HG03066 (cell line): ENCODE measurements around the gene WDFY1.
"Not testable (repeated sequence)": the region's sequence is repeated elsewhere in the genome, so short reads cannot be mapped to it uniquely, and the experiment has no call there.

ENCODE experiments used
- ATAC-seq: cut with Tn5 transposase; IDR thresholded peaks from one replicate; pipeline ENCODE4 v1.9.1; 2021; ENCODE audit warnings: low read depth; ENCODE audit not compliant: unreplicated experiment

The WDFY1 gene

DNA sequence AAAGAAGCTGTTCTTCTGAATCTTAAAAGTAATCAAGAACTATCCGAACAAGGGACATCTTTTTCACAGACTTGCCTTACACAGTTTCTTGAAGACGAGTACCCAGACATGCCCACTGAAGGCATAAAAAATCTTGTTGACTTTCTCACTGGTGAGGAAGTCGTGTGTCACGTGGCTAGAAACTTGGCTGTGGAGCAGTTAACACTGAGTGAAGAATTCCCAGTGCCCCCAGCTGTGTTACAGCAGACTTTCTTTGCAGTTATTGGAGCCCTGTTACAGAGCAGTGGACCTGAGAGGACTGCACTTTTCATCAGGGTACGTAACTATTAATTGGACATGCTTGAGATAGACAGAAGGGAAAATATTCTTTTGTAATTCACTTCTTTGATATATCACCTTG, 14.6 kb upstream of the WDFY1 start:
- ATAC-seq, result no peak

DNA sequence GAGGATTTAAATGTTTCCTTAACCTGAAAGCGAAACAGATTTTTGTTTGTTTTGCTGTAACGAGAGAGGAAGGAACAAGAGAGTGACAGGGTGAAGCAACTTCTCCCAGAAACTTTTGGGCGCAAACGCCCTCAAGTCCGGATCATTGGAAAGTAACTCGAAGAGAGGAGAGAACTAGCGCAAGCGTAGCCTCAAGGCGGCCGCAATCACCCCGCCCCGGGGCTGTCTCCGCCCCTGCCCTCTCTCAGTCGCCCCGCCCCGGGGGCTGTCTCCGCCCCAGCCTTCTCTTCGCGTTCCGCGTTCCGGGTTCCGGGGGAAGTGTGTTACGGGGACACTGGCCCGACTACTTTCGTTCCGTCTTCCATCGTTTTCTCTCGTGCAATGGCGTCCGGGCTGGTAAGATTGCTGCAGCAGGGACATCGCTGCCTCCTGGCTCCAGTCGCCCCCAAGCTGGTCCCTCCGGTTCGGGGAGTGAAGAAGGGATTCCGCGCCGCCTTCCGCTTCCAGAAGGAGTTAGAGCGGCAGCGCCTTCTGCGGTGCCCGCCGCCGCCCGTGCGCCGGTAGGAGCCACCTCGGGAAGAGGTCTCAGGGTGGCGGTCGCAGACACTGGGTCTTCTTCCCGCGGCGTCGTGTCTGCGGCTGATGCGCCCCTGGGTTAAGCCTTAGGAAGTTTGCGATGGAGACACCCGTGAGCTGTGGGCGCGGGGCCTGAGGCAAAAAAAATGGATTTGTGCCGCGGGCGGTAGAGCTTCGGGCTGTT, 12.1 kb upstream of the WDFY1 start, which contains the start of gene MRPL44:
Gene MRPL44, plus strand, starts transcription at position 372 of the 760 bp plus-strand sequence. Its CDS starts 10 bp downstream, at position 382.
- peak; percentile 88 for ATAC-seq

DNA sequence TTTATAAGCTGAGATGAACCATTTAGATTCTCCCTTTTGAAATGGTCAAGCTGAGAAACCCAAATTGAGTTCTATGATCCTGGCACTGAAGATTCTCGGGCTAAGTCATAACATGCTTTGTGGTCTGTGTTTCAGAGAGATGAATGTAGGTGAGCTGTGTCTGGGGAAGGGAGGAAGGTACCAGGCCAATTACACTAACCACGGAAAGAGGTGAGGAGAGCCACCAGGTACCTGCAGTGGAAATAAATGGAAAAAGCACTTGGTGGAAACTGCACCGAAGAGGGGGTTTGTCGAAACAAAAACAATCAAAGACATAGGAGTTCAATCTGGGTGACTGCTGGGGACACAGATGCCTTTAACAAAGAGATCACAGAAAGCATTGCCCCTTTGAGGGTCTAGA, 11.2 kb upstream of the WDFY1 start:
- peak; percentile 27 for ATAC-seq

DNA sequence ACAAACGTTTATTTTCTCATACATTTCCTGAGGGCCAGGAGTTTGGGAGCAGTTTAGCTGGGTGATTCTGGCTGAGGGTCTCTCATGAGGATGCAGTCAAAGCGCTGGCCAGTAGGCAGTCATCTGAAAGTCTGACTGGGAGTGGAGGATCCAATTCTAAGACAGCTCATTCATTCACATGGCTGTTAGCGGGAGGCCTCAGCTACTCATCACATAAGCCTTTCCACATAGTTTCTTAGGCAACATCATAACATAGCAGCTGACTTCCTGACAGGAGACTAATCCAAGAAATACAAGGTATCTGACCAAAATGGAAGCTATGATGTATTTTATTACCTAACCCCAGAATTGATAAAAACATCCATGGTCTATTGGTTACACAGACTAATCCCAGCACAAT, 9.3 kb upstream of the WDFY1 start:
- no peak for ATAC-seq

DNA sequence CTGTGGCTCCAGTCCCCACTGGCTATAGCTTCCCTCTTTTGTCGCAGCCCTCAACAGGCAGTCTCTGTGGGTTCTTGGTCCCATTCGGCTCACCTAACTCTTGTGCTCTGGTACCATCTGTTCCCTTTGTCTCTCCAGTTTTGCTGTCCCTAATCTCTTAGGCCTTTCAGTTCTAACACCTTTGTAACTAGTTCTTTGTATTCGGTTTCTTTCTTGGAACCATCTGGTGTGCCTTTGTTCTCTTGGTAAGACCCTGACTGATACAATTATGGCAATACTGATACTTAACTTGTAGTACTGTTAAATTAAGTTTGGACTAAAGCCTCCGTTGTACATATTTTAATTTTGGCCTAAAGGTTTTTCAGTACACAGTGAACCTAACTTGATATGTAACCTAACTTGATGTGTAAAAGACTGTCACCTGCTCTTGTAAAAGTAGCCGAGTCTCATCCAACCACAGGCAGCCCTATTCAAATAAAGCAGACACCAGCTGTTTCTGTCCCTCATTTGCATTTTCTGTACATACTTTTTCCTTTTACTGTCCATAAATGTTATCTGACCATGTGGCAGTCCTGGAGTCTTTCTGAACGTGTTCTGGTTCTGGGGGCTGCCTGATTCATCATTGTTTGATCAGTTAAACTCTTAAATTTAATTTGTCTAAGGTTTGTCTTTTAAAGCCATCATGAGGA, 7.3 kb upstream of the WDFY1 start:
- peak; percentile 54 for ATAC-seq

DNA sequence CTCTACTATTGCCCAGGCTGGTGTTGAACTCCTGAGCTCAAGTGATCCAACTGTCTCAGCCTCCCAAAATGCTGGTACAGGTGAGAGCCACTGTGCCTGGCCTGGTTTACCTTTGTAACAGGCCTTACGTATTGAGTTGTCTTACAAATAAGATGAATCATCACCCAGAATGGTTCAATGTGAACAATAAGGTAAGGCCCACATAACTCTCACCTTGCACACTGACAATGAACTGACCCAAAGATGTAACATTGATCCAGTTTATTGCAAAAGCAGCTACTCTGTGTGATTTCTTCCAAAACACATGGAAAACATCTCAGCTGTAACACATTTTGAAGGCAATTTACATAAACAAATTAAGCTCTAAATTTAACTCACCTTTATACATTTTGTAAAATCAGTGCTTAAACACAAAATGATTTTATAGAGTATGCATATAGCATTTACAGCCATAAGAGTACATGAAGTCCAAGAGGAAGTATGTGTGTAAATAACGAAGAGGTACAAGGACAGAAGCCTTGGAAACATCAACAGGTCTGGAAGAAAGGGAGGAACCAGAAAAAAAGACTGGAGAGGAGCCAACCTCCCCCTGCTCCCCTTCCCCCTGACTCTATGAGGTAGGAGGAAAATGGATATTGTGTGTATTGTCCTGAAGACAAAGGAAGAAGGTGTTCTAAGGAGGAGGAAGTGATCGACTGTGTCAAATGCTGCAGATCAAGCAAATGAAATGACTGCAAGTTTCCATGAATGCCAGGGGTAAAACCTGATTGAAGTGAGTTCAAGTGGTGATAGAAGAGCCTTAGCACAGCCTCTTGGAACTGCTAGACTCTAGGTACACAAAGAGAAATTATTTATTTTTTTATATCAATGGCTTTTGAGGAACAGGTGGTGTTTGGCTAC, 5.6 kb upstream of the WDFY1 start:
- ATAC-seq, result no peak

DNA sequence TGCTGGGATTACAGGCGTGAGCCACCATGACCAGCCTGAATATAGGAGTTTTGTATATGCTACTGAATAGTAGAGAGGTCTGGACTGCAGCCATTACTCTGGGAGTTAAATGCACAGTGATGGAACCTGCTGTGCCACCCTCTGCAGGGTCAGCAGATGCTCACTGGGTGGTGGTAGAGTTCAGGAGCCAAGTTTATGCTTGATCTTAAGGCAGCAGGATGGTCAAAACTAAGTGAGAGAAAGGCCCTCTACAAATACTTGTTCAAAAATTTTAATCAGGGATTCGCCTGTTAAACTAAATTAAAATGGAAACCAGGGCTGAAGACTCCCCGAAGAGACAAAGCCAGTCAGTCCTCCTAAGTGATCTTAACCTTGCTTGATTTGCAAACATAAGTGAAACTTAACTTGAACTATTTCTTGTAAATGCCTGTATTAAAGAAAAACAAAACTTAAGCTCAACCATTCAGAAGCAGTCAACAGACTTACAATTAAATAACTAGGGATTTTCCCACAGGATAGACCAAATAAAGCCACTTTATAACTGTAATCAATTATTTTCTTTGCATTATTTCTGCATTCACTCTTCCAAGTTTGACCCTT, 4.2 kb upstream of the WDFY1 start:
- ATAC-seq, result no peak

DNA sequence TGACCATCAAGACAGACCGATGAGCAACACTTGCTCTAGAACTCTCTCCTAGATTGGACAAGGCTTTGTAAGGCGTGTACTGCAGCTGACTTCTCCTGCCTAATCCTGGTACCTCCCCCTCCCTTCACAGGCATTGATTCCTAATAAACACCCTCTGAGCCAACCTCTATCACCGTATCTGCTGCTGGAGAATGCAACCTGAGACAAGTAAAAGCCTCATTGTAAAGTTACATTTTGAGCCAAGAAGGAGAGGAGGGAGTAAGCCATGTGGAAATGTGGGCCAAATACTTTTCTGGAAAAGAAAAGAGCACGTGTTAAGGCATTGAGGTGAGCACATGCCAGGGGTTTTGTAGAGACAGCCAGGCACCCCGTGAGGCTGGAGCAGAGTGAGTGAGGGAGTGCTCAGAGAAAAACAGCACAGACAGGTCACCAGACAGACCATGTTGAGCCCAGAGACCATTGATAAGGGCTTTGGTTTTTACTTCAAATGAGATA, 2.6 kb upstream of the WDFY1 start:
- ATAC-seq, result no peak

DNA sequence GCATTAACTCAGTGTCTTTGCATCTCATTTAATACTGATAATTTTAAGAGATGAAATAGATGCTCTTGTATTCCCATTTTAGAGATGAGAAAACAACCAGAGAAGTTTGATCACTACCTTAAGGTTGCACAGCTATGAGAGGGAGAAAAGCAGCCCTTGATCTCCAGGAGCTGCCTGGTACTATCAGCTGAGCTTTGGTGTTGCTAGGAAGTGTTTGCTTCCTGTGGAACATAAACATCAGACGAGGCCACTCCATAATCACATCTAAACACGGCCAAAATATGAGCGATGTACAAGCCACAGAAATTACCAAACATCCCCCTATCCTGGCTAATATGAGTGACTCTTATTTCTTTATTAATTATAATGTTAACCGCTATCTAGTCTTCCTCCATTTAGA, 620 bp upstream of the WDFY1 start:
- no peak for ATAC-seq

DNA sequence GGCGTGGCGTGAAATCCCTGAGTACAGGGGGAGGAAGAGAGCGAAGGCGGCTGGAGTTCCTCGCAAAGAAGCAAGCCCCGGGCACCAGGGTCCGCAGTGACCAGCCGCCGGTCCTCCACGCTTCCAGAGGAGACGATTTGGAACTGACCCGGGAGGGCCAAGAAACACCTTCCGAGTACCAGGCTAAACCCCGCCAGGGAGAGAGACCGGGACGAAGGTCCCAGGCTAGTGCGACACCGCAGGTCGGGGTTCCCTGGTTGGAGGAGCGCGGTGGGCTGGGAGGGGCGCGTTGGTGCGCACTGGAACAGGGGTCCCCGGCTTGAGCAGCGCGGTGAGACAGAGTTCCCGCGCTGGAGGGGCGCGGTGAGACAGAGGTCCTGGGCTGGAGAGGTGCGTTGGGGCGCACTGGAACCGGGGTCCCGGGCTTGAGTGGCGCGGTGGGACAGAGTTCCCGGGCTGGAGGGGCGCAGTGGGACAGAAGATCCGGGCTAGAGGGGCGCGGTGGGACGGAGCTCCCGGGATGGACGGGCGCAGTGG, 901 bp downstream of the WDFY1 start:
- ATAC-seq, result no peak

DNA sequence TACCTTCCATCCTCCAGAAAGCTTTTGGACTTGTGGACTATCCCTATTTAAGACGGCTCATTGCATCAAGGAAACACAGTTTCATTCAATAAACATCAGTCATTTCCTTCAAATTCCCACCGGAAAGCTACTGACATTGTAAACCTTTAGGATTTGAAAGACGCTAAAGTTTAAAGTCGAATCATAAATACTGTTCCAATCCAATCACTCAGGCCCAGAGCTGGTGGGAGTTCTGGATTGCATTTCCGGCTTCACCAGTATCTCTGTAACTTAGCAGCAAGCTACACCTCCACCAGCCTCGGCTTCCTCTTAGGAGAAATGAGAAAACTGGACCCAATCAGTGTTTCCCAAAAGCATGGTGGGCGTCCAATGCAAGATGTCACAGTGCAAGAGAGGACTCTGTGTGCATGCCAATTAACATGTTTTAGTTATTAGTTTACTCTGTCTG, 1.6 kb downstream of the WDFY1 start:
- no peak for ATAC-seq

DNA sequence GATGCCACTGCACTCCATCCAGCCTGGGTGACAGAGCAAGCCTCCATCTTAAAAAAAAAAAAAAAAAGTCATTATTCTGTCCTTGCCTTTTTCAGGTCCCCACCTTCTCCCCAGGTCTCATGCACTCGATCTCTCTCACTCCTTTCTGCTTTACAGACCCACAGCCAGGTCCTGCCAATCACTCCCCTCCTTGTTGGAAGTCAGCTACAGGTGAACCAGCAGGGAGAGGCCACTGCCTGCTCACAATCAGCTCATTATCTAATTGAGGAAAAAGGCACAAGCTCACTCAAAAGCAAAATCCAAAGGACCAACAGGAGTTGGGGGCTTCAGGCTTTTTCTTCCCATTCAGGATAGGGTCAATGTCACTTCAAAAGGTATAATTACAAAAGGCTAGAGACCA, 2.0 kb downstream of the WDFY1 start:
- ATAC-seq, result no peak

DNA sequence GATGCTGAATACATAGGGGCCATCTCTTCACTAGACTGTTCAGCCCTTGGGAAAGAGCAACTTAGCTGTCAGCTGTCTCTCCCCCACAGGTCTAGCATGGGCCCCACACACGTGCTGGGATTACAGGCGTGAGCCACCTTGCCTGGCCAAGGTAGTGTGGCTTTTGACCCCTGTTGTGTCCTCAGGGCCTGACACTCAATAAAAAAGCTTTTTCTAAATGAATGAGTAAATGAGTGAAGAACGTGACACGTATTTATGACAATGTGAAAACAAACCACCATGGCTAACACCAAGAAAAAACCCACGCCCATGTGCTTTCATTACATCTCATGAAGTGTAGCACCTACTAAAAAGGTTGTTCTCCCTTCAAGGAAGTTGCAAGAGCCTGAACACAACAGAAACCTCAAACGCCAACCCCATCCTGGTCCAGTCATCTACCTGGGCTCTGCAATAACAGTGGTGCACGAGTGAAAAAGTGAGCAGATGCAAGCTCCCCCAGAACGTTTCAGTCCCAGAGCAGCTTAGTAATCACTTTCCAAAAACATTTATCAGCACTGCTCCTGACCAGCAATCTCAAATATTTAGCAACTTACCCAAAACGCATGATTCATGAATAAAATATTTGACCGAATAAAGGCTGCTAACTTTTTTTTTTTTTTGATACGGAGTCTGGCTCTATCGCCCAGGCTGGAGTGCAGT, 3.4 kb downstream of the WDFY1 start:
- peak; percentile 51 for ATAC-seq

DNA sequence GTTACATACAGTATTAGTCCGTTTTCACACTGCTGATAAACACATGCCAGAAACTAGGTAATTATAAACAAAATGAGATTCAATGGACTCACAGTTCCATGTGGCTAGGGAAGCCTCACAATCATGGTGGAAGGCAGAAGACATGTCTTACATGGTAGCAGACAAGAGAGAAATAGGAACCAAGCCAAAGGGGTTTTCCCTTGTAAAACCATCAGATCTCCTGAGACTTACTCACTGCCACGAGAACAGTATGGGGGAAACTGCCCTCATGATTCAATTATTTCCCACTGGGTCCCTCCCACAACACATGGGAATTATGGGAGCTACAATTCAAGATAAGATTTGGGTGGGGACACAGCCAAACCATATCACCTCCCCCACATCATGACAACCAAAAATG, 5.7 kb downstream of the WDFY1 start:
- not testable (repeated sequence) for ATAC-seq

DNA sequence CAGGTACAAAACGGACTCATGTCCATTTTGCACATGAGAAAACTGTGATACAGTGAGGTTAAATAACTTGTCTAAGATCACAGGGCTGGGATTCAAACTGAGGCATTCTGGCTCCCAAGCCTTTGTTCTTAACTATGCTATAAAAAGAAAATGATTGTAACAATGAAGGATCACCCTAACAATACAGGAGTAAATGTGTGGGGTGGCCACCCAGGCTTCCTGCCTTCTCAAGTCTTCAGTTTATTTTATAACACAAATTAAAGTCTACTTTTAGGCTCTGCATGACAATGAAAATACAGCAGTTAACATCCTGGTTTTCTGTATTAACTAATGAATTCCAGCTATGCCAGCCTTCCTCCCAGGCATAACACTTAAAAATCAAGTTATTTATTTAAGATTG, 7.6 kb downstream of the WDFY1 start:
- ATAC-seq, result no peak

DNA sequence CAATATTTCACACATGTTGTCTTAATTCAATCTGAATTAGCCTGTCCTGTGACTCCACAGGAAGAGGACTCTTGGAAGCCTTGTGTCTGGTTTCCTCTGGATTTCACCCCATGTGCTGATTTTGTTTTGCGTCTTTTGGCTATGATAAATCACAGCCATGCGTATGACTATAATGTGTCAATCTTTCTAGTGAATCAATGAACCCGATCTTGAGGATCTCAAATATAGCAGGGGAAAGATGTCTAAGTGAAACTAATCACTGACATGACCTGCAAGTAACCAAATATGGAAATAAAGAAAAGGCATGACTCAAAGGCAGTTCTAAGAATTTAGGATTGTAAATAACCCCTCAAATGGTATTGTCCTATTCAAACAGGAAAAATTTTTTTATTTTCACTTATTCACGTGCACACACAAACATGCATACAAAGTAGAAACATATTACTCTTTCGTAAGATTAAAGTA, 8.2 kb downstream of the WDFY1 start:
- ATAC-seq, result no peak

DNA sequence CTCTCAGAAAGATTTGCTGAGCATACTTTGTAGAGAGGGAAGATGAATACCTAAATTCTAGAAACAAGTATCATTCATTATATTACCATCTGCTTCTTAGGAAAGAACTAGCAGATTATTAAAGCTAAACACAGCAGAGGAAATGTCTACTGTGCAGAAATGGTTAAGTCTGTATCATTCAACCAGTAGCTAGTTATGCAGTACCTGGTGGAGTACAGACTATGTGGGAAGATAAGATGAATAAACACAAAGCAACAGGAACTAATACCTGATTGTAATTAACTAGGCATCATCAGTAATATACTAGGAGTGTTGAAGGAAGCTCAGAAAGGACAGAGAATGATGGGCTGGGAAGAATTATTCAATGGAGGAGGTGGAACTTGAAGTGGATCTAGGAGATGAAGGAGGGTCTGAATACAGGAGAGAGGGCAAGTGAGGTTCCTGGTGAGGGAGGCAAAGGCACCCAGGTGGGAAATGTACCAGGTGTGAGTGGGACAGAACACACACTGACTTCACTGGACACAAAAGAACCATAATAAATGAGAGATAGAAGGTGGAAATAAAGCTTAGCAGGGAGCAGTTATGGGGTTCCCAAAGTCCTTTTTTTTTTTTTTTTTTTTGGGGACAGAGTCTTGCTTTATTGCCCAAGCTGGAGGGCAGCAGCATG, 9.5 kb downstream of the WDFY1 start:
- ATAC-seq, result no peak

DNA sequence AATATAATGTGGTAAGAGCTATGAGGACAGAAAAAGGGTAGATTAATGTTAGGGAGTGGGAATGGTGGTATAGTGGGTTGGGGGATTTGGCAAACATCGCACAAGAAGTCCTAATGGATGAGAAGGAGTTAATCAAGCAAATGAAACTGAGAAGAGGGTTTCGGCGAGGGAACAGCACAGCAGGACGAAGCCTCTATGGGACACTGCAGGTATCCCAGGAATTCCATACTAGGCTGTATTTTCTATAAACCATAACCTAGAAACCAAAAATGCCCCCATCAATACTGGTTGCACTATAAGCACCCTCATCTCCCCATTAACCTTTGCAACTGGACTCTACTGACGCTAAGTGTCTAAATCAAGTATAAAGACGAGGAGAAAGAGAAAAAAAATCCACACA, 10.3 kb downstream of the WDFY1 start:
- ATAC-seq, result no peak
